Pons (tissue), 1 donor: Measurements from ENCODE around the gene GSG1L.
"Not testable (repeated sequence)": the region's sequence is repeated elsewhere in the genome, so short reads cannot be mapped to it uniquely, and the experiment has no call there.

Experiments
- DNase-seq: peaks from one replicate; pipeline ENCODE4 v3.0.0-alpha.2; 2016; ENCODE audit warnings: low spot score

The GSG1L gene

GRCh38 chr16:27754788-27755690 is 308.5 kb downstream of the GSG1L start:
- DNase-seq, result peak; percentile 13

GRCh38 chr16:27753563-27753962 is 310.0 kb downstream of the GSG1L start:
- no peak for DNase-seq

- DNase-seq, result no peak
Observed at GRCh38 chr16:27752241-27752640, 311.3 kb downstream of the GSG1L start.

- DNase-seq, result no peak
Observed at GRCh38 chr16:27751676-27752075, 311.8 kb downstream of the GSG1L start.

GRCh38 chr16:27751233-27751632 is 312.3 kb downstream of the GSG1L start:
- DNase-seq, result no peak

GRCh38 chr16:27749946-27750345 is 313.6 kb downstream of the GSG1L start:
- no peak for DNase-seq

GRCh38 chr16:27749547-27749875 is 314.0 kb downstream of the GSG1L start:
- no peak for DNase-seq

- peak; percentile 67 for DNase-seq
Observed at GRCh38 chr16:27748868-27749546, 314.5 kb downstream of the GSG1L start.

- DNase-seq, result no peak
Observed at GRCh38 chr16:27747946-27748345, 315.6 kb downstream of the GSG1L start.

GRCh38 chr16:27746076-27746855 is 317.2 kb downstream of the GSG1L start:
- DNase-seq, result peak; percentile 54

GRCh38 chr16:27745348-27745747 is 318.2 kb downstream of the GSG1L start:
- no peak for DNase-seq

- DNase-seq, result no peak
Observed at GRCh38 chr16:27743963-27744362, 319.6 kb downstream of the GSG1L start.

GRCh38 chr16:27743001-27743400 is 320.5 kb downstream of the GSG1L start:
- DNase-seq, result not testable (repeated sequence)

- no peak for DNase-seq
Observed at GRCh38 chr16:27742333-27742732, 321.2 kb downstream of the GSG1L start.

- DNase-seq, result no peak
Observed at GRCh38 chr16:27740496-27741201, 322.9 kb downstream of the GSG1L start.

- DNase-seq, result no peak
Observed at GRCh38 chr16:27739606-27740357, 323.7 kb downstream of the GSG1L start.

GRCh38 chr16:27738596-27738995 is 324.9 kb downstream of the GSG1L start:
- DNase-seq, result no peak
